GM12878 (cell line): Measurements from ENCODE around the gene HSPB6. TPM values are rescaled to one million over a fixed set of nuclear protein-coding genes. Genes with fewer than 3 reads are reported as not detected.

Experiments
- ATF2 ChIP-seq: IDR thresholded peaks from 2 replicates; pipeline ENCODE4 v1.6.1; 2012; ENCODE audit warnings: low read length, inconsistent platforms
- CBFB ChIP-seq: IDR thresholded peaks from 2 replicates; pipeline ENCODE4 v1.6.1; 2016; ENCODE audit warnings: antibody characterized with exemption, low read depth
- CBX5 ChIP-seq: sonication (generic); IDR thresholded peaks from 2 replicates; pipeline ENCODE4 v1.6.1; 2016; ENCODE audit warnings: low read depth, moderate library complexity, mild to moderate bottlenecking, inconsistent platforms
- CEBPB ChIP-seq, 2 experiments: fragments of 150-350 bp in 1 of 2; IDR thresholded peaks; 2 replicates each; pipeline ENCODE4 v1.6.1; 2012 to 2014; ENCODE audit warnings: low read depth in 2 of 2, low read length in 2 of 2, borderline replicate concordance in 1 of 2, inconsistent platforms in 1 of 2
- CHD1 ChIP-seq: IDR thresholded peaks from 2 replicates; pipeline ENCODE4 v1.6.1; 2012; ENCODE audit warnings: low read depth, low read length, improper control_type of control experiment
- CHD2 ChIP-seq: IDR thresholded peaks from 2 replicates; pipeline ENCODE4 v1.6.1; 2011; ENCODE audit warnings: low read depth, low read length, improper control_type of control experiment, borderline replicate concordance
- ESRRA ChIP-seq: IDR thresholded peaks from 2 replicates; pipeline ENCODE4 v1.6.1; 2012; ENCODE audit warnings: mild to moderate bottlenecking, low read length, improper control_type of control experiment
- ETV6 ChIP-seq, 2 experiments: fragments of 450-650 bp in 1 of 2; IDR thresholded peaks in 1 of 2; conservative IDR thresholded peaks in 1 of 2; 2 replicates each; pipeline ENCODE4 v1.6.1; 2014; ENCODE audit warnings: antibody characterized with exemption in 1 of 2, borderline replicate concordance in 1 of 2, low read depth in 1 of 2, mild to moderate bottlenecking in 1 of 2, moderate library complexity in 1 of 2
- EZH2 ChIP-seq: IDR thresholded peaks from 2 replicates; pipeline ENCODE4 v1.6.1; 2012; ENCODE audit warnings: low read depth, mild to moderate bottlenecking, control low read depth, inconsistent platforms, low read length, borderline replicate concordance; ENCODE audit not compliant: control insufficient read depth
- FOS ChIP-seq: IDR thresholded peaks from 3 replicates; pipeline ENCODE4 v1.6.1; 2011; ENCODE audit warnings: borderline replicate concordance; ENCODE audit not compliant: insufficient read length; ENCODE audit errors: extremely low read depth
- JUND ChIP-seq: IDR thresholded peaks from 2 replicates; pipeline ENCODE4 v1.6.1; 2012; ENCODE audit warnings: low read depth, mild to moderate bottlenecking, low read length, improper control_type of control experiment, moderate library complexity
- NFIC ChIP-seq: IDR thresholded peaks from 2 replicates; pipeline ENCODE4 v1.6.1; 2012; ENCODE audit warnings: low read depth, mild to moderate bottlenecking, inconsistent platforms, low read length, moderate library complexity
- PAX5 ChIP-seq: IDR thresholded peaks from 2 replicates; pipeline ENCODE4 v1.6.1; 2011; ENCODE audit warnings: low read depth, low read length, borderline replicate concordance
- PKNOX1 ChIP-seq: fragments of 450-650 bp; IDR thresholded peaks from 2 replicates; pipeline ENCODE4 v1.6.1; 2016; ENCODE audit warnings: mild to moderate bottlenecking
- PML ChIP-seq: IDR thresholded peaks from 2 replicates; pipeline ENCODE4 v1.6.1; 2012; ENCODE audit warnings: low read length, inconsistent platforms
- POU2F2 ChIP-seq: IDR thresholded peaks from 3 replicates; pipeline ENCODE4 v1.6.1; 2011; ENCODE audit warnings: low read depth, mild to moderate bottlenecking, low read length, borderline replicate concordance
- RAD51 ChIP-seq: fragments of 450-650 bp; IDR thresholded peaks from 2 replicates; pipeline ENCODE4 v1.6.1; 2016; ENCODE audit warnings: moderate library complexity, mild to moderate bottlenecking, inconsistent platforms
- RELA ChIP-seq: fragments of 450-650 bp; IDR thresholded peaks from 2 replicates; pipeline ENCODE4 v1.8.0; 2014; ENCODE audit warnings: borderline replicate concordance; ENCODE audit not compliant: partially characterized antibody
- RFX5 ChIP-seq: IDR thresholded peaks from 2 replicates; pipeline ENCODE4 v1.6.1; 2011; ENCODE audit warnings: low read depth, low read length, improper control_type of control experiment
- SMAD1 ChIP-seq: fragments of 450-650 bp; IDR thresholded peaks from 2 replicates; pipeline ENCODE4 v1.6.1; 2018; ENCODE audit warnings: mild to moderate bottlenecking, low read depth; ENCODE audit not compliant: partially characterized antibody
- SP1 ChIP-seq: IDR thresholded peaks from one replicate; pipeline ENCODE4 v1.6.1; 2011; ENCODE audit warnings: low read depth, low read length
- SUPT20H ChIP-seq: IDR thresholded peaks from 2 replicates; pipeline ENCODE4 v1.6.1; 2011; ENCODE audit warnings: low read depth, mild to moderate bottlenecking, low read length, moderate library complexity, borderline replicate concordance; ENCODE audit not compliant: control insufficient read depth
- SUZ12 ChIP-seq: fragments of 200-600 bp; sonication (generic); IDR thresholded peaks from one replicate; pipeline ENCODE4 v1.6.1; 2018; ENCODE audit warnings: antibody characterized with exemption, mild to moderate bottlenecking; ENCODE audit not compliant: unreplicated experiment
- TBL1XR1 ChIP-seq: IDR thresholded peaks from 2 replicates; pipeline ENCODE4 v1.6.1; 2012; ENCODE audit warnings: low read depth, low read length, improper control_type of control experiment
- USF2 ChIP-seq: IDR thresholded peaks from 2 replicates; pipeline ENCODE4 v1.6.1; 2011; ENCODE audit warnings: low read depth, low read length, improper control_type of control experiment, borderline replicate concordance
- ZNF24 ChIP-seq: fragments of 450-650 bp; IDR thresholded peaks from 2 replicates; pipeline ENCODE4 v1.6.1; 2017; ENCODE audit warnings: antibody characterized with exemption, mild to moderate bottlenecking
- ZNF274 ChIP-seq: IDR thresholded peaks from one replicate; pipeline ENCODE4 v1.8.0; 2011; ENCODE audit not compliant: insufficient read length, insufficient read depth
- polyA plus RNA-seq, 11 experiments: library from polyadenylated mRNA; depleted of rRNA in 4 of 11; unstranded in 6 of 11; stranded (reverse) in 5 of 11; fragments of >200 nt; fragmentation: Nextera tagmentation in 4 of 11; fragmentation: Illumina TruSeq in 1 of 11; extraction: Ambion mirVana in 4 of 11; extraction: Trizol in 1 of 11; gene quantifications; 1 replicate in 1 of 11; 2 replicates in 10 of 11; pipeline versions ENCODE4 v1.2.1 to v1.2.3, GENCODE V29; 2011 to 2016; ENCODE audit warnings: inconsistent platforms in 2 of 11, missing spikeins in 2 of 11, low read depth in 1 of 11
- total RNA-seq, 4 experiments: library from RNA; depleted of rRNA in 3 of 4; stranded (reverse); fragments of >200 nt in 3 of 4; fragmentation: Illumina TruSeq in 1 of 4; extraction: Trizol in 1 of 4; gene quantifications; 2 replicates each; pipeline versions ENCODE4 v1.2.1 to v1.2.3, GENCODE V29; 2013 to 2021
- TF ChIP-seq, protein P1 (sequence below): IDR thresholded peaks from 2 replicates; pipeline ENCODE4 v1.6.1; 2012; ENCODE audit warnings: low read depth, low read length, improper control_type of control experiment

HSPB6 gene
- total and polyA plus RNA-seq, 10 of the 15 experiments (the other 5 are each of a cell fraction or from before 2014, with no cell fraction given) = 0.09 to 1.6 (median 0.36) TPM; not detected in 4

- 0 out of 2 replicates have a peak, but pooled peaks have one; percentile 21 for TF ChIP-seq EZH2
- TF ChIP-seq JUND = no peak
- TF ChIP-seq SUPT20H = no peak
- TF ChIP-seq RELA = peak; percentile 97
- TF ChIP-seq PAX5 = peak; percentile 92
- no peak for TF ChIP-seq CBX5
- TF ChIP-seq PML = peak; percentile 80; the same call in 1 of the 2 replicates
- peak; percentile 89 for TF ChIP-seq SMAD1
- no peak for TF ChIP-seq CEBPB (IDR thresholded peaks at IDR 0.05; ENCODE audit: borderline replicate concordance in 1 of 2, low read depth in 2 of 2, low read length in 2 of 2)
- peak; percentile 68; the same call in 1 of the 2 replicates for TF ChIP-seq NFIC
- no peak for TF ChIP-seq SUZ12
- no peak for TF ChIP-seq PKNOX1
- peak in 1 of 2 experiments; percentile 75; a peak in 2 of 4 replicates for TF ChIP-seq ETV6 (conservative IDR thresholded peaks at IDR 0.05 in 1 of 2, IDR thresholded peaks at IDR 0.05 in 1 of 2; ENCODE audit: borderline replicate concordance in 1 of 2, low read depth in 1 of 2)
- no peak; the same call in 1 of the 2 replicates for TF ChIP-seq CHD1
- TF ChIP-seq FOS = no peak
- no peak for TF ChIP-seq ZNF274
- peak; percentile 58 for TF ChIP-seq RAD51
- TF ChIP-seq ESRRA = no peak
- no peak for TF ChIP-seq RFX5
- peak; percentile 91; the same call in 2 of the 3 replicates for TF ChIP-seq POU2F2
- TF ChIP-seq ATF2 = no peak
- peak; percentile 87; the same call in 1 of the 2 replicates for TF ChIP-seq TBL1XR1
- peak; percentile 84 for TF ChIP-seq SP1
- TF ChIP-seq USF2 = no peak; the same call in 1 of the 2 replicates
- TF ChIP-seq, protein P1, sequence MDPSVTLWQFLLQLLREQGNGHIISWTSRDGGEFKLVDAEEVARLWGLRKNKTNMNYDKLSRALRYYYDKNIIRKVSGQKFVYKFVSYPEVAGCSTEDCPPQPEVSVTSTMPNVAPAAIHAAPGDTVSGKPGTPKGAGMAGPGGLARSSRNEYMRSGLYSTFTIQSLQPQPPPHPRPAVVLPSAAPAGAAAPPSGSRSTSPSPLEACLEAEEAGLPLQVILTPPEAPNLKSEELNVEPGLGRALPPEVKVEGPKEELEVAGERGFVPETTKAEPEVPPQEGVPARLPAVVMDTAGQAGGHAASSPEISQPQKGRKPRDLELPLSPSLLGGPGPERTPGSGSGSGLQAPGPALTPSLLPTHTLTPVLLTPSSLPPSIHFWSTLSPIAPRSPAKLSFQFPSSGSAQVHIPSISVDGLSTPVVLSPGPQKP = no peak
- peak; percentile 99 for TF ChIP-seq CBFB
- TF ChIP-seq CHD2 = peak; percentile 84
- TF ChIP-seq ZNF24 = no peak
These were observed 14.6 kb downstream of the HSPB6 start, which contains the start of gene IGFLR1 (continued) for GRCh38 chr19:35742121-35742724.
